Measurements from ENCODE around the gene GMEB2. TPM values are rescaled to one million over a fixed set of nuclear protein-coding genes. Genes with fewer than 3 reads are reported as not detected.

Gene GMEB2
- total RNA-seq, 1 donor from 2014 or later: 8.0 TPM

DNA sequence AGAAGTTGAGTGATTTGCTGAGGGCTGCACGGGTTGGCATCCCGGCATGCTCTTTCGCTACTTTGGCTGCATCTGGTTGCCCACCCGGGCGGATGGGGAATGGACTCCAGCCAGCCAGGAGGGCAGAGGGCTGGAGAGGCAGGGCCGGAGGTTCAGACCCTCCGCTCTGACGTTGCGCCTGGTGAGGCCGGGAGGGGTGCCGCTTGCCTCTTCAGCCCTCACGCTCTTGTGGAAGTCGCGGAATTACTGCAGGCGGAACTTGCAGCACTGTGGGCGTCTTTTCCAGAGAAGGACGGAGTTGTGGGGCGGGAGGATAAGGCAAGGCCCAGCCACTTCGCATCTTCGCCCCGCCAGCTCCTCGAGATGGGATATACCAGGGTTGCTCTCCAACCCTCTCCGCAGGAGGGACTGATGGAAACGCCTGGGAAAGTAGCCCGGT, 31.9 kb upstream of the GMEB2 start:
- Histone ChIP-seq H3K4me2 (peak overlapping the region; percentile 84), H2AFZ (replicated peaks) (peak overlapping the region; percentile 51), H3F3A (ENCODE audit: low read depth) (peaks cover 10% of the 10 kb centered on the region), H3K9ac (no peak overlapping the region), H4K20me1 (ENCODE audit: low read depth) (peaks cover 3% of the 10 kb centered on the region), H3K9me3 (ENCODE audit: low read depth) (no peaks in the 10 kb centered on the region), H3K27ac (no peak overlapping the region), H3K27me3 (peaks cover 8% of the 10 kb centered on the region), H3K4me3 (peak overlapping the region; percentile 94), H3K36me3 (no peaks in the 10 kb centered on the region), H3K4me1 (no peaks in the 10 kb centered on the region), H3K79me2 (ENCODE audit: low read depth) (peaks cover 8% of the 10 kb centered on the region)
- Mint-ChIP-seq H3K36me3 (peaks cover 2% of the 10 kb centered on the region), H3K9me3 (no peaks in the 10 kb centered on the region), H3K4me3 (peak overlapping the region; percentile 95), H3K27ac (peak overlapping the region; percentile 46), H3K4me1 (peaks cover 36% of the 10 kb centered on the region), H3K27me3 (ENCODE audit: insufficient read depth, low read depth) (peaks cover 12% of the 10 kb centered on the region)
- TF ChIP-seq, protein P1, sequence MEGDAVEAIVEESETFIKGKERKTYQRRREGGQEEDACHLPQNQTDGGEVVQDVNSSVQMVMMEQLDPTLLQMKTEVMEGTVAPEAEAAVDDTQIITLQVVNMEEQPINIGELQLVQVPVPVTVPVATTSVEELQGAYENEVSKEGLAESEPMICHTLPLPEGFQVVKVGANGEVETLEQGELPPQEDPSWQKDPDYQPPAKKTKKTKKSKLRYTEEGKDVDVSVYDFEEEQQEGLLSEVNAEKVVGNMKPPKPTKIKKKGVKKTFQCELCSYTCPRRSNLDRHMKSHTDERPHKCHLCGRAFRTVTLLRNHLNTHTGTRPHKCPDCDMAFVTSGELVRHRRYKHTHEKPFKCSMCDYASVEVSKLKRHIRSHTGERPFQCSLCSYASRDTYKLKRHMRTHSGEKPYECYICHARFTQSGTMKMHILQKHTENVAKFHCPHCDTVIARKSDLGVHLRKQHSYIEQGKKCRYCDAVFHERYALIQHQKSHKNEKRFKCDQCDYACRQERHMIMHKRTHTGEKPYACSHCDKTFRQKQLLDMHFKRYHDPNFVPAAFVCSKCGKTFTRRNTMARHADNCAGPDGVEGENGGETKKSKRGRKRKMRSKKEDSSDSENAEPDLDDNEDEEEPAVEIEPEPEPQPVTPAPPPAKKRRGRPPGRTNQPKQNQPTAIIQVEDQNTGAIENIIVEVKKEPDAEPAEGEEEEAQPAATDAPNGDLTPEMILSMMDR (IDR thresholded peaks at IDR 0.05): no peak
- TF ChIP-seq EZH2 (IDR thresholded peaks at IDR 0.05): no peak
- TF ChIP-seq EZH2phosphoT487 (IDR thresholded peaks at IDR 0.05): no peak
- no peak for DNase-seq (ENCODE audit: low spot score)

DNA sequence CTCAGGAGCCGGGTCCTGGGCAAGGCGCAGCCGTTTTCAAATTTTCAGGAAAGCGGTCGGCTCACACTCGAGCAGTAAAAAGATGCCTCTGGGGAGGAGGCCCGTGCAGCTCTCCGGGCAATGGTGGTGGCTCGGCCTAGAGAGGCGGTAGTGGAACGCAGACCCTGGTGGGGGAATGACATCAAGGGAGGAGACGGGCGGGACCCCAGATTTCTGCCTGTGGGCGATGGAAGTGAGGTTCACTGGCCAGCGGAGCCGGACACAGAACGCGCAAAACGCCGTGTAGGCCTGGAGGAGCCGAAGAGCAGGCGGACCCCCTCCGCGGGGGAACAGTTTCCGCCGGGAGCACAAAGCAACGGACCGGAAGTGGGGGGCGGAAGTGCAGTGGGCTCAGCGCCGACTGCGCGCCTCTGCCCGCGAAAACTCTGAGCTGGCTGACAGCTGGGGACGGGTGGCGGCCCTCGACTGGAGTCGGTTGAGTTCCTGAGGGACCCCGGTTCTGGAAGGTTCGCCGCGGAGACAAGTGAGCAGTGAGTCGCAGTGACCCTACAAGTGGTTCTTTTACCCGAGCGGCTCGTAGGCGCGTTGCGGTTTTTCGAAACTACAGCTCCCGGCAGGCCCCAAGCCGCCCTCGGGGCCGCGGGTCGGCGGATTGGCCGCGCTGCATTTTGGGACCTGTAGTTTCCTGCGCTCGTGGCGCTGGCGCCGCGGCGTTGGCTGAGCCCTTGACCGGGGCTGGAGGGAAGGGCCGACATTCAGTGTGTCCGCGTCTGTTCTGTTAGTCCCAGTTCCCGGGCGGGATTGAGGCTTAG, 31.2 kb upstream of the GMEB2 start, which contains the start of gene RTEL1:
Gene RTEL1, plus strand, starts transcription at position 376 of the 812 bp plus-strand sequence. CDS start 1,091 bp downstream, outside the sequence.
- H3K27ac Mint-ChIP-seq: peak within 1 kb of the TSS; percentile 98
- H3K9me3 Mint-ChIP-seq: no peaks in the 10 kb centered on the region
- peaks cover 37% of the 10 kb centered on the region for H3K4me1 Mint-ChIP-seq
- Histone ChIP-seq H3K27ac (no peak within 1 kb of the TSS), H3K9ac (peak within 1 kb of the TSS; percentile 18), H3K9me3 (ENCODE audit: low read depth) (no peaks in the 10 kb centered on the region), H3K4me1 (no peaks in the 10 kb centered on the region), H3K36me3 (no peaks in the 10 kb centered on the region), H3K79me2 (ENCODE audit: low read depth) (peaks cover 8% of the 10 kb centered on the region), H3F3A (ENCODE audit: low read depth) (peaks cover 10% of the 10 kb centered on the region), H2AFZ (replicated peaks) (peak within 1 kb of the TSS; percentile 98), H3K4me2 (peak within 1 kb of the TSS; percentile 84), H3K27me3 (peaks cover 8% of the 10 kb centered on the region), H3K4me3 (peak within 1 kb of the TSS; percentile 94), H4K20me1 (ENCODE audit: low read depth) (peaks cover 3% of the 10 kb centered on the region)
- H3K27me3 Mint-ChIP-seq (ENCODE audit: insufficient read depth, low read depth): peaks cover 12% of the 10 kb centered on the region
- peaks cover 2% of the 10 kb centered on the region for H3K36me3 Mint-ChIP-seq
- no peak for TF ChIP-seq EZH2phosphoT487 (IDR thresholded peaks at IDR 0.05)
- TF ChIP-seq, protein P1 (IDR thresholded peaks at IDR 0.05): no peak
- TF ChIP-seq EZH2 (IDR thresholded peaks at IDR 0.05): no peak
- DNase-seq (ENCODE audit: low spot score): peak; percentile 95
- H3K4me3 Mint-ChIP-seq: peak within 1 kb of the TSS; percentile 95

DNA sequence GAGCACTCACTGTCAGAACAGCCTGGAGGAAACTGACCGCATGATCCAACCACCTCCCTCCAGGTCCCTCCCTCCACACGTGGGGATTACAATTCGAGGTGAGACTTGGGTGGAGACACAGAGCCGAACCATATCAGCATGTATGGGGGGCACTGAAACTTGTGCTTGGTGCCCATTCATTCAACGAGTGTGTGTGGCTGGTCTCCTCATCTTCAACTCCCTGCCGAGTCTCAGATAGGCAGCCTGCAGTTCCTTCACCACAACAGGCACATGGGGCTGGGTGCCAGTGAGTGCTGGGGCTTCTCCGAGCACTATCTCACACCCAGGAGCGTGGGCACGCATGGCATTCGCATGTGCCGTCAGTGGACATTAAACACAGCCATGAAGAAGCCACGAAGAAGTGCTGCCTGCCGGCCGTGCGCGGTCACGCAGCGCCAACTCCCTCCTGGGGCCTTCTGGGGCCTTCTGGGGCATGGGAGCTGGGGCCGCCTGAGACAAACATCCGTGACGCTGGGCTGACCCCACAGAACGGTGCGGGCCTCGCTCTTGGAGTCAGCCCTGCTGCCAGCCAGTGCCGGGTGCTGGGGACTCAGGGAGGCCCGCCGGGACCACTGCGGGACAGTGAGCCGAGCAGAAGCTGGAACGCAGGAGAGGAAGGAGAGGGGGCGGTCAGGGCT, 30.5 kb upstream of the GMEB2 start:
- H3K4me2 ChIP-seq: peak overlapping the region; percentile 84
- DNase-seq (ENCODE audit: low spot score): no peak
- peaks cover 8% of the 10 kb centered on the region for H3K79me2 ChIP-seq (ENCODE audit: low read depth)
- Mint-ChIP-seq H3K27ac (peak overlapping the region; percentile 98), H3K36me3 (peaks cover 2% of the 10 kb centered on the region), H3K4me1 (peaks cover 37% of the 10 kb centered on the region), H3K4me3 (peak overlapping the region; percentile 95), H3K9me3 (no peaks in the 10 kb centered on the region), H3K27me3 (ENCODE audit: insufficient read depth, low read depth) (peaks cover 12% of the 10 kb centered on the region)
- no peaks in the 10 kb centered on the region for H3K36me3 ChIP-seq
- TF ChIP-seq, protein P1 (IDR thresholded peaks at IDR 0.05): no peak
- TF ChIP-seq EZH2phosphoT487 (IDR thresholded peaks at IDR 0.05) (no peak), EZH2 (IDR thresholded peaks at IDR 0.05) (no peak)
- peak overlapping the region; percentile 94 for H3K4me3 ChIP-seq
- peaks cover 17% of the 10 kb centered on the region for H3F3A ChIP-seq (ENCODE audit: low read depth)
- peak overlapping the region; percentile 18 for H3K9ac ChIP-seq
- H3K27ac ChIP-seq: no peak overlapping the region
- H2AFZ ChIP-seq (replicated peaks): no peak overlapping the region
- H4K20me1 ChIP-seq (ENCODE audit: low read depth): peaks cover 9% of the 10 kb centered on the region
- no peaks in the 10 kb centered on the region for H3K9me3 ChIP-seq (ENCODE audit: low read depth)
- peaks cover 14% of the 10 kb centered on the region for H3K27me3 ChIP-seq
- peaks cover 4% of the 10 kb centered on the region for H3K4me1 ChIP-seq
